Islet precursor cell (in vitro differentiated cells): ENCODE measurements around the gene RTL5.

ENCODE experiments used
- DNase-seq: peaks from one replicate; pipeline ENCODE4 v3.0.0-alpha.2; 2018

The RTL5 gene

GRCh38 chrX:72107841-72108595 lies 23.7 kb downstream of the RTL5 start:
- no peak for DNase-seq

- peak; percentile 80 for DNase-seq
Measured at GRCh38 chrX:72107320-72107719, 24.4 kb downstream of the RTL5 start.

GRCh38 chrX:72105436-72105835 lies 26.3 kb downstream of the RTL5 start:
- DNase-seq: no peak

GRCh38 chrX:72102760-72103159 lies 29.0 kb downstream of the RTL5 start:
- no peak for DNase-seq

- DNase-seq: no peak
Measured at GRCh38 chrX:72102126-72102525, 29.6 kb downstream of the RTL5 start.

- DNase-seq: peak; percentile 68
Measured at GRCh38 chrX:72101597-72102037, 30.1 kb downstream of the RTL5 start.

- no peak for DNase-seq
Measured at GRCh38 chrX:72100824-72101351, 30.8 kb downstream of the RTL5 start.

GRCh38 chrX:72100051-72100755 lies 31.5 kb downstream of the RTL5 start:
- DNase-seq: no peak

- no peak for DNase-seq
Measured at GRCh38 chrX:72097098-72097497, 34.6 kb downstream of the RTL5 start.

- DNase-seq: no peak
Measured at GRCh38 chrX:72095370-72095769, 36.3 kb downstream of the RTL5 start.

- DNase-seq: no peak
Measured at GRCh38 chrX:72094894-72095293, 36.8 kb downstream of the RTL5 start.

GRCh38 chrX:72089254-72089653 lies 42.5 kb downstream of the RTL5 start:
- no peak for DNase-seq

GRCh38 chrX:72088761-72089160 lies 43.0 kb downstream of the RTL5 start:
- DNase-seq: no peak

- no peak for DNase-seq
Measured at GRCh38 chrX:72086995-72087394, 44.7 kb downstream of the RTL5 start.

- DNase-seq: no peak
Measured at GRCh38 chrX:72084114-72084513, 47.6 kb downstream of the RTL5 start.

GRCh38 chrX:72083291-72083690 lies 48.4 kb downstream of the RTL5 start:
- no peak for DNase-seq

GRCh38 chrX:72081605-72082320 lies 50.0 kb downstream of the RTL5 start:
- DNase-seq: peak; percentile 87

GRCh38 chrX:72080800-72081199 lies 50.9 kb downstream of the RTL5 start:
- no peak for DNase-seq

GRCh38 chrX:72080150-72080549 lies 51.6 kb downstream of the RTL5 start:
- DNase-seq: no peak

GRCh38 chrX:72079607-72080006 lies 52.1 kb downstream of the RTL5 start:
- peak; percentile 75 for DNase-seq

GRCh38 chrX:72078411-72078810 lies 53.3 kb downstream of the RTL5 start:
- DNase-seq: no peak
